Panc1 (cell line): ENCODE measurements around the gene TNFRSF11A. TPM values are rescaled to one million over a fixed set of nuclear protein-coding genes. Genes with fewer than 3 reads are reported as not detected.

Source experiments
- ATAC-seq: fragments of 200-7000 bp; cut with Tn5 transposase; 2 replicates; pipeline ENCODE4 v1.9.1; 2020; ENCODE audit warnings: mild to moderate bottlenecking, moderate library complexity
- Bru-seq: library from RNA; stranded (reverse); fragments of 400-500 nt; gene quantifications from one replicate; lab custom pipeline; 2021; lab: Mats Ljungman, UMichigan
- BruChase-seq, 2 experiments: library from RNA; stranded (reverse); fragments of 400-500 nt; gene quantifications; one replicate each; lab custom pipeline; 2021; lab: Mats Ljungman, UMichigan
- BruUV-seq: library from RNA; stranded (reverse); fragments of 400-500 nt; replicated peaks from 2 replicates; lab custom pipeline; 2021; lab: Mats Ljungman, UMichigan
- CTCF ChIA-PET: fragments of 300-600 bp; sonication (Branson Sonifier 250); formaldehyde crosslinking; loops from one replicate; lab custom pipeline; 2022; ENCODE audit warnings: antibody characterized with exemption; lab: Charles Lee
- POLR2A ChIA-PET: fragments of 300-600 bp; sonication (Branson Sonifier 250); formaldehyde crosslinking; loops from one replicate; lab custom pipeline; 2022; ENCODE audit warnings: antibody characterized with exemption; lab: Charles Lee
- DNase-seq: peaks from one replicate; pipeline ENCODE4 v3.0.0-alpha.2; 2010; ENCODE audit warnings: low read depth, low spot score
- H3K27ac ChIP-seq: 2 replicates; pipeline ENCODE4 v1.5.1; 2011; ENCODE audit warnings: mild to moderate bottlenecking, low read length, inconsistent platforms
- H3K27me3 ChIP-seq: fragments of 200-500 bp; sonication (Bioruptor generic); 2 replicates; pipeline ENCODE4 v1.6.0; 2014; ENCODE audit warnings: low read length, inconsistent platforms; ENCODE audit not compliant: control insufficient read depth, insufficient read depth
- H3K36me3 ChIP-seq: fragments of 200-500 bp; sonication (Bioruptor generic); 2 replicates; pipeline ENCODE4 v1.5.1; 2014; ENCODE audit warnings: inconsistent platforms, mild to moderate bottlenecking, low read length, moderate library complexity; ENCODE audit not compliant: control insufficient read depth, insufficient read depth
- H3K4me1 ChIP-seq: 2 replicates; pipeline ENCODE4 v1.5.1; 2011; ENCODE audit warnings: inconsistent platforms, mild to moderate bottlenecking, low read length, moderate library complexity; ENCODE audit not compliant: control insufficient read depth, insufficient read depth
- H3K4me3 ChIP-seq, 2 experiments: 2 replicates each; pipeline ENCODE4 v1.5.1; 2011 to 2012; ENCODE audit warnings: low read depth in 2 of 2, low read length in 2 of 2, mild to moderate bottlenecking in 2 of 2, inconsistent platforms in 1 of 2, moderate library complexity in 1 of 2
- H3K9me3 ChIP-seq: fragments of 200-500 bp; sonication (Bioruptor generic); 2 replicates; pipeline ENCODE4 v1.5.1; 2014; ENCODE audit warnings: low read depth, mild to moderate bottlenecking, inconsistent platforms, low read length, moderate library complexity; ENCODE audit not compliant: control insufficient read depth, insufficient read depth
- POLR2AphosphoS5 ChIP-seq: IDR thresholded peaks from 2 replicates; pipeline ENCODE4 v1.6.1; 2012; ENCODE audit warnings: mild to moderate bottlenecking, low read depth, low read length, moderate library complexity
- SIN3A ChIP-seq: IDR thresholded peaks from 2 replicates; pipeline ENCODE4 v1.6.1; 2012; ENCODE audit warnings: low read depth, mild to moderate bottlenecking, low read length, moderate library complexity, borderline replicate concordance; ENCODE audit not compliant: insufficient read depth
- TCF7L2 ChIP-seq: IDR thresholded peaks from 2 replicates; pipeline ENCODE4 v1.6.1; 2011; ENCODE audit warnings: mild to moderate bottlenecking, low read depth, low read length, inconsistent platforms
- in situ Hi-C: cut with HindIII; loops from 2 replicates; pipeline ENCODE4 v1.10.0; 2016; ENCODE audit warnings: low sequenced_read_pairs, low pct_unique_long_range_greater_than_20kb
- intact Hi-C: fragments of 100-400 bp; cut with micrococcal nuclease; formaldehyde crosslinking; loops from one replicate; pipeline ENCODE4 v1.10.0; 2022; ENCODE audit not compliant: unreplicated experiment
- long read RNA-seq: library from polyadenylated mRNA; unstranded; transcript quantifications from one replicate; pipeline ENCODE4 v2.0.0, GENCODE V29; 2021; ENCODE audit not compliant: unreplicated experiment
- polyA plus RNA-seq: library from polyadenylated mRNA; unstranded; fragments of >200 nt; gene quantifications from one replicate; pipeline ENCODE4 v1.2.1, GENCODE V29; 2012; ENCODE audit warnings: missing spikeins; ENCODE audit not compliant: insufficient read length
- total RNA-seq: library from RNA; stranded (reverse); gene quantifications from one replicate; pipeline ENCODE4 v1.2.1, GENCODE V29; 2021; ENCODE audit not compliant: unreplicated experiment
- TF ChIP-seq, protein P1 (sequence below): fragments of 450-650 bp; IDR thresholded peaks from 2 replicates; pipeline ENCODE4 v1.5.1; 2017; ENCODE audit warnings: mild to moderate bottlenecking
- TF ChIP-seq, protein P2 (sequence below), 2 experiments: IDR thresholded peaks; 2 replicates each; pipeline ENCODE4 v1.6.1; 2011 to 2012; ENCODE audit warnings: low read depth in 2 of 2, control low read depth in 1 of 2, low read length in 1 of 2, mild to moderate bottlenecking in 1 of 2, moderate library complexity in 1 of 2; ENCODE audit not compliant: insufficient read depth in 1 of 2

Gene TNFRSF11A
- total RNA-seq (14.1 TPM), Bru-seq, nascent RNA (percentile 60 among the genes with signal in this experiment), BruChase-seq, experiment 1, labeled RNA remaining after a 2-hour chase (percentile 67 among the genes with signal in this experiment), BruChase-seq, experiment 2, labeled RNA remaining after a 6-hour chase (percentile 71 among the genes with signal in this experiment)
- polyA plus RNA-seq, result 10.3 TPM
- long read RNA-seq, full-length matches to known transcripts, result 7 of 19 reads
- long read RNA-seq, partial matches to known transcripts, result 5 of 19 reads
- long read RNA-seq, other reads (novel, unspliced or antisense), result 7 of 19 reads

- BruUV-seq, result no TSS peak
- CTCF ChIA-PET, result interaction anchor here (0.6 kb wide), 2 partner anchors 141 to 512 kb away, joined by 3 to 4 read pairs; no protein-coding TSS in a partner anchor
- ATAC-seq (peak; percentile 88), DNase-seq (no peak)
- Histone ChIP-seq H3K36me3 (no peaks in the 10 kb centered on the region), H3K4me3 (peak within 1 kb of the TSS; percentile 66 to 76), H3K4me1 (peaks cover 32% of the 10 kb centered on the region), H3K9me3 (no peaks in the 10 kb centered on the region), H3K27me3 (no peaks in the 10 kb centered on the region), H3K27ac (peak within 1 kb of the TSS; percentile 65)
- in situ Hi-C loops (no loop called here), intact Hi-C loops (no loop called here)
- POLR2A ChIA-PET, result no interaction called here
- TF ChIP-seq SIN3A, result peak; percentile 46; the same call in 1 of the 2 replicates
- TF ChIP-seq, protein P1, sequence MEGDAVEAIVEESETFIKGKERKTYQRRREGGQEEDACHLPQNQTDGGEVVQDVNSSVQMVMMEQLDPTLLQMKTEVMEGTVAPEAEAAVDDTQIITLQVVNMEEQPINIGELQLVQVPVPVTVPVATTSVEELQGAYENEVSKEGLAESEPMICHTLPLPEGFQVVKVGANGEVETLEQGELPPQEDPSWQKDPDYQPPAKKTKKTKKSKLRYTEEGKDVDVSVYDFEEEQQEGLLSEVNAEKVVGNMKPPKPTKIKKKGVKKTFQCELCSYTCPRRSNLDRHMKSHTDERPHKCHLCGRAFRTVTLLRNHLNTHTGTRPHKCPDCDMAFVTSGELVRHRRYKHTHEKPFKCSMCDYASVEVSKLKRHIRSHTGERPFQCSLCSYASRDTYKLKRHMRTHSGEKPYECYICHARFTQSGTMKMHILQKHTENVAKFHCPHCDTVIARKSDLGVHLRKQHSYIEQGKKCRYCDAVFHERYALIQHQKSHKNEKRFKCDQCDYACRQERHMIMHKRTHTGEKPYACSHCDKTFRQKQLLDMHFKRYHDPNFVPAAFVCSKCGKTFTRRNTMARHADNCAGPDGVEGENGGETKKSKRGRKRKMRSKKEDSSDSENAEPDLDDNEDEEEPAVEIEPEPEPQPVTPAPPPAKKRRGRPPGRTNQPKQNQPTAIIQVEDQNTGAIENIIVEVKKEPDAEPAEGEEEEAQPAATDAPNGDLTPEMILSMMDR, result peak; percentile 83
- no peak for TF ChIP-seq TCF7L2
Observed at GRCh38 chr18:62324917-62325805, at the start of gene TNFRSF11A. TNFRSF11A (plus strand) TSS chr18:62325310; CDS start chr18:62325353, 43 bp downstream.

GRCh38 chr18:62277045-62277444 is 48.1 kb upstream of the TNFRSF11A start:
- no peak overlapping the region for H3K27ac ChIP-seq

More at GRCh38 chr18:62277045-62277444, 48.1 kb upstream of the TNFRSF11A start:
- Histone ChIP-seq H3K4me3 (no peak overlapping the region), H3K9me3 (no peaks in the 10 kb centered on the region), H3K4me1 (no peaks in the 10 kb centered on the region), H3K36me3 (no peaks in the 10 kb centered on the region; the same call in 1 of the 2 replicates), H3K27me3 (no peaks in the 10 kb centered on the region)
- ChIA-PET POLR2A (no interaction called here), CTCF (no interaction called here)
- no TSS peak for BruUV-seq
- ATAC-seq (no peak), DNase-seq (no peak)
- in situ Hi-C loops (no loop called here), intact Hi-C loops (no loop called here)
- TF ChIP-seq, protein P2, sequence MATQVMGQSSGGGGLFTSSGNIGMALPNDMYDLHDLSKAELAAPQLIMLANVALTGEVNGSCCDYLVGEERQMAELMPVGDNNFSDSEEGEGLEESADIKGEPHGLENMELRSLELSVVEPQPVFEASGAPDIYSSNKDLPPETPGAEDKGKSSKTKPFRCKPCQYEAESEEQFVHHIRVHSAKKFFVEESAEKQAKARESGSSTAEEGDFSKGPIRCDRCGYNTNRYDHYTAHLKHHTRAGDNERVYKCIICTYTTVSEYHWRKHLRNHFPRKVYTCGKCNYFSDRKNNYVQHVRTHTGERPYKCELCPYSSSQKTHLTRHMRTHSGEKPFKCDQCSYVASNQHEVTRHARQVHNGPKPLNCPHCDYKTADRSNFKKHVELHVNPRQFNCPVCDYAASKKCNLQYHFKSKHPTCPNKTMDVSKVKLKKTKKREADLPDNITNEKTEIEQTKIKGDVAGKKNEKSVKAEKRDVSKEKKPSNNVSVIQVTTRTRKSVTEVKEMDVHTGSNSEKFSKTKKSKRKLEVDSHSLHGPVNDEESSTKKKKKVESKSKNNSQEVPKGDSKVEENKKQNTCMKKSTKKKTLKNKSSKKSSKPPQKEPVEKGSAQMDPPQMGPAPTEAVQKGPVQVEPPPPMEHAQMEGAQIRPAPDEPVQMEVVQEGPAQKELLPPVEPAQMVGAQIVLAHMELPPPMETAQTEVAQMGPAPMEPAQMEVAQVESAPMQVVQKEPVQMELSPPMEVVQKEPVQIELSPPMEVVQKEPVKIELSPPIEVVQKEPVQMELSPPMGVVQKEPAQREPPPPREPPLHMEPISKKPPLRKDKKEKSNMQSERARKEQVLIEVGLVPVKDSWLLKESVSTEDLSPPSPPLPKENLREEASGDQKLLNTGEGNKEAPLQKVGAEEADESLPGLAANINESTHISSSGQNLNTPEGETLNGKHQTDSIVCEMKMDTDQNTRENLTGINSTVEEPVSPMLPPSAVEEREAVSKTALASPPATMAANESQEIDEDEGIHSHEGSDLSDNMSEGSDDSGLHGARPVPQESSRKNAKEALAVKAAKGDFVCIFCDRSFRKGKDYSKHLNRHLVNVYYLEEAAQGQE (IDR thresholded peaks at IDR 0.05; ENCODE audit: insufficient read depth in 1 of 2, low read depth in 2 of 2, low read length in 1 of 2), result no peak
- TF ChIP-seq SIN3A (no peak), POLR2AphosphoS5 (no peak), TCF7L2 (no peak)
- TF ChIP-seq, protein P1, result no peak
